MCF 10A (cell line): ENCODE data around the gene SPRING1. TPM values are rescaled to one million over a fixed set of nuclear protein-coding genes. Genes with fewer than 3 reads are reported as not detected.

Source experiments
- BruUV-seq: library from RNA; stranded (reverse); fragments of 400-500 nt; replicated peaks from 2 replicates; lab custom pipeline; 2021; lab: Mats Ljungman, UMichigan
- CTCF ChIA-PET: fragments of 300-600 bp; sonication (Branson Sonifier 250); formaldehyde crosslinking; extraction: SDS; loops from one replicate; lab custom pipeline; 2021; ENCODE audit warnings: antibody characterized with exemption, inconsistent platforms; lab: Yijun Ruan, JAX
- POLR2A ChIA-PET: fragments of 300-600, 350-650 bp; sonication (Branson Sonifier 250); formaldehyde crosslinking; extraction: SDS; loops from one replicate; lab custom pipeline; 2020; ENCODE audit warnings: antibody characterized with exemption, inconsistent platforms; lab: Yijun Ruan, JAX
- DNase-seq: peaks from one replicate; pipeline ENCODE4 v3.0.0-alpha.2; 2018; ENCODE audit not compliant: unreplicated experiment
- H3K27ac Mint-ChIP-seq: one replicate; pipeline ENCODE4 v1.8.0; 2022; ENCODE audit warnings: mild to moderate bottlenecking, low read depth, mixed read lengths; ENCODE audit not compliant: unreplicated experiment
- H3K27me3 Mint-ChIP-seq: one replicate; pipeline ENCODE4 v1.8.0; 2022; ENCODE audit warnings: mixed read lengths; ENCODE audit not compliant: insufficient read depth, unreplicated experiment
- H3K36me3 Mint-ChIP-seq: one replicate; pipeline ENCODE4 v1.8.0; 2022; ENCODE audit warnings: mild to moderate bottlenecking, moderate library complexity, mixed read lengths; ENCODE audit not compliant: insufficient read depth, unreplicated experiment
- H3K4me1 Mint-ChIP-seq: one replicate; pipeline ENCODE4 v1.8.0; 2022; ENCODE audit warnings: mixed read lengths; ENCODE audit not compliant: insufficient read depth, unreplicated experiment
- H3K4me3 Mint-ChIP-seq: one replicate; pipeline ENCODE4 v1.8.0; 2022; ENCODE audit warnings: mild to moderate bottlenecking, moderate library complexity, mixed read lengths; ENCODE audit not compliant: unreplicated experiment
- H3K9me3 Mint-ChIP-seq: one replicate; pipeline ENCODE4 v1.8.0; 2022; ENCODE audit warnings: mixed read lengths; ENCODE audit not compliant: unreplicated experiment
- CTCF ChIP-seq: fragments of 200-600 bp; IDR thresholded peaks from one replicate; pipeline ENCODE4 v1.8.0; 2022; ENCODE audit warnings: antibody characterized with exemption, mild to moderate bottlenecking; ENCODE audit not compliant: unreplicated experiment
- intact Hi-C: fragments of 100-400 bp; cut with micrococcal nuclease; formaldehyde crosslinking; loops from 2 replicates; pipeline ENCODE4 v1.14.1; 2022
- total RNA-seq: library from RNA; stranded (reverse); gene quantifications from 2 replicates; pipeline ENCODE4 v1.2.3, GENCODE V29; 2022

Gene SPRING1
- total RNA-seq, 1 experiment from 2014 or later: 26.2 TPM

- Mint-ChIP-seq H3K9me3 (no peaks in the 10 kb centered on the region), H3K36me3 (no peaks in the 10 kb centered on the region), H3K4me1 (no peaks in the 10 kb centered on the region), H3K27ac (no peak overlapping the region), H3K27me3 (no peaks in the 10 kb centered on the region), H3K4me3 (no peak overlapping the region)
- no TSS peak for BruUV-seq
- POLR2A ChIA-PET: no interaction called here
- intact Hi-C loops: no loop called here
- DNase-seq: no peak
- TF ChIP-seq CTCF: no peak
- CTCF ChIA-PET: interaction anchor here (0.8 kb wide), 1 partner anchor 421 kb away, joined by 3 read pairs; no protein-coding TSS in a partner anchor
Observed at GRCh38 chr12:116780942-116781341, 43.1 kb upstream of the SPRING1 start.

- no peaks in the 10 kb centered on the region for H3K4me1 Mint-ChIP-seq
- no peaks in the 10 kb centered on the region for H3K27me3 Mint-ChIP-seq
- H3K36me3 Mint-ChIP-seq: no peaks in the 10 kb centered on the region
- no peak overlapping the region for H3K4me3 Mint-ChIP-seq
- CTCF ChIA-PET: interaction anchor here (0.6 kb wide), 1 partner anchor 21 kb away, joined by 3 read pairs; no protein-coding TSS in a partner anchor
- POLR2A ChIA-PET: no interaction called here
- intact Hi-C loops: no loop called here
- TF ChIP-seq CTCF: no peak
- H3K9me3 Mint-ChIP-seq: no peaks in the 10 kb centered on the region
- no peak for DNase-seq
- no TSS peak for BruUV-seq
- no peak overlapping the region for H3K27ac Mint-ChIP-seq
Observed at GRCh38 chr12:116779597-116779996, 41.7 kb upstream of the SPRING1 start.

- no peak for TF ChIP-seq CTCF
- CTCF ChIA-PET: no interaction called here
- no peak overlapping the region for H3K4me3 Mint-ChIP-seq
- intact Hi-C loops: no loop called here
- no TSS peak for BruUV-seq
- DNase-seq: no peak
- POLR2A ChIA-PET: no interaction called here
- H3K9me3 Mint-ChIP-seq: no peaks in the 10 kb centered on the region
- no peaks in the 10 kb centered on the region for H3K36me3 Mint-ChIP-seq
- H3K4me1 Mint-ChIP-seq: no peaks in the 10 kb centered on the region
- H3K27me3 Mint-ChIP-seq: no peaks in the 10 kb centered on the region
- no peak overlapping the region for H3K27ac Mint-ChIP-seq
Observed at GRCh38 chr12:116777245-116777644, 39.4 kb upstream of the SPRING1 start.

- no peak overlapping the region for H3K27ac Mint-ChIP-seq
- no peaks in the 10 kb centered on the region for H3K9me3 Mint-ChIP-seq
- no peak for TF ChIP-seq CTCF
- ChIA-PET CTCF (no interaction called here), POLR2A (interaction anchor here (0.6 kb wide), 2 partner anchors 15 to 76 kb away, joined by 3 read pairs; no protein-coding TSS in a partner anchor)
- BruUV-seq: no TSS peak
- H3K4me3 Mint-ChIP-seq: no peak overlapping the region
- DNase-seq: no peak
- H3K27me3 Mint-ChIP-seq: no peaks in the 10 kb centered on the region
- intact Hi-C loops: no loop called here
- no peaks in the 10 kb centered on the region for H3K4me1 Mint-ChIP-seq
- H3K36me3 Mint-ChIP-seq: no peaks in the 10 kb centered on the region
Observed at GRCh38 chr12:116774020-116774419, 36.2 kb upstream of the SPRING1 start.
